ENCODE measurements around the gene WNT6.

DNA sequence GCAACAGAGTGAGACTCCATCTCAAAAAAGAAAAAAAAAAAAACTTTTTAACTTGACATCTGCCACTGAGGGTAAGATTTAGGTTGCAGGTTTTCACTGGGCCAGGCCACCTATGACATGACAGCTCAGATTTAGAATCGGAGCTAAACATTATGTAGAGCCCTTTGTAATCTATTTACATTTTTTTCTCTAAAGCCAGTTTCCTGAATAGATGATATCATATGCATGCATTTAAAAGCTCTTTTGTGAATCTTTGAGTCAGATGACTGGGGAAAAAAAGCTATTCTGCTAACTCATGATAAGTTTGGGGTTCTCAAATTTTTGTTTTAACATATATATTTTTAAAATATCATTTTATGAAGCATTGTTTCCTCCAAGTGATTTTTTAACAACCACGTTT, 49.3 kb upstream of the WNT6 start:
- TF ChIP-seq, protein P1, sequence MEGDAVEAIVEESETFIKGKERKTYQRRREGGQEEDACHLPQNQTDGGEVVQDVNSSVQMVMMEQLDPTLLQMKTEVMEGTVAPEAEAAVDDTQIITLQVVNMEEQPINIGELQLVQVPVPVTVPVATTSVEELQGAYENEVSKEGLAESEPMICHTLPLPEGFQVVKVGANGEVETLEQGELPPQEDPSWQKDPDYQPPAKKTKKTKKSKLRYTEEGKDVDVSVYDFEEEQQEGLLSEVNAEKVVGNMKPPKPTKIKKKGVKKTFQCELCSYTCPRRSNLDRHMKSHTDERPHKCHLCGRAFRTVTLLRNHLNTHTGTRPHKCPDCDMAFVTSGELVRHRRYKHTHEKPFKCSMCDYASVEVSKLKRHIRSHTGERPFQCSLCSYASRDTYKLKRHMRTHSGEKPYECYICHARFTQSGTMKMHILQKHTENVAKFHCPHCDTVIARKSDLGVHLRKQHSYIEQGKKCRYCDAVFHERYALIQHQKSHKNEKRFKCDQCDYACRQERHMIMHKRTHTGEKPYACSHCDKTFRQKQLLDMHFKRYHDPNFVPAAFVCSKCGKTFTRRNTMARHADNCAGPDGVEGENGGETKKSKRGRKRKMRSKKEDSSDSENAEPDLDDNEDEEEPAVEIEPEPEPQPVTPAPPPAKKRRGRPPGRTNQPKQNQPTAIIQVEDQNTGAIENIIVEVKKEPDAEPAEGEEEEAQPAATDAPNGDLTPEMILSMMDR (IDR thresholded peaks at IDR 0.05; ENCODE audit: low read depth, low read length, poor library complexity, severe bottlenecking) = no peak
- TF ChIP-seq EZH2phosphoT487 (IDR thresholded peaks at IDR 0.05; ENCODE audit: borderline replicate concordance, low read length) = no peak

Data from DOHH2 (cell line).